Endothelial cell of umbilical vein (primary cell): ENCODE measurements around the gene RBM47. TPM values are rescaled to one million over a fixed set of nuclear protein-coding genes. Genes with fewer than 3 reads are reported as not detected.

Source experiments
- BruUV-seq: library from RNA; stranded (reverse); fragments of 400-500 nt; replicated peaks from 2 replicates; lab custom pipeline; 2021; lab: Mats Ljungman, UMichigan
- CTCF ChIA-PET: fragments of 300-600, 350-600 bp; sonication (Branson Sonifier 250); formaldehyde crosslinking; loops from one replicate; lab custom pipeline; 2021; ENCODE audit warnings: antibody characterized with exemption, inconsistent platforms; lab: Charles Lee
- POLR2A ChIA-PET: fragments of 300-600, 350-600 bp; sonication (Branson Sonifier 250); formaldehyde crosslinking; loops from one replicate; lab custom pipeline; 2021; ENCODE audit warnings: antibody characterized with exemption, inconsistent platforms; lab: Charles Lee
- DNase-seq: peaks from one replicate; pipeline ENCODE4 v3.0.0-alpha.2; 2011; ENCODE audit warnings: low read depth, low spot score
- FAIRE-seq: peaks from 2 replicates; lab custom pipeline; 2011; peaks lifted over from hg19 to GRCh38; lab: Jason Lieb, UNC
- H2AFZ ChIP-seq: 2 replicates; pipeline ENCODE4 v1.6.0; 2012; ENCODE audit warnings: low read depth, low read length, control low read depth, inconsistent platforms
- H3K27ac ChIP-seq: 2 replicates; pipeline ENCODE4 v1.5.1; 2011; ENCODE audit warnings: low read depth, mild to moderate bottlenecking, control low read depth, low read length, moderate library complexity; ENCODE audit not compliant: insufficient read depth
- H3K27me3 ChIP-seq, 2 experiments: 2 replicates each; pipeline versions ENCODE4 v1.6.0 to v1.6.1; 2011; ENCODE audit warnings: low read length in 2 of 2, mixed read lengths in 1 of 2; ENCODE audit not compliant: control insufficient read depth in 2 of 2, insufficient read depth in 2 of 2
- H3K36me3 ChIP-seq, 2 experiments: 2 replicates in 1 of 2; 3 replicates in 1 of 2; pipeline ENCODE4 v1.5.1; 2011; ENCODE audit warnings: low read length in 2 of 2, mild to moderate bottlenecking in 1 of 2, moderate library complexity in 1 of 2; ENCODE audit not compliant: control insufficient read depth in 2 of 2, insufficient read depth in 2 of 2; ENCODE audit errors: extremely low read depth in 1 of 2
- H3K4me1 ChIP-seq: 3 replicates; pipeline ENCODE4 v1.5.1; 2011; ENCODE audit warnings: mild to moderate bottlenecking, low read length; ENCODE audit not compliant: control insufficient read depth, insufficient read depth; ENCODE audit errors: extremely low read depth
- H3K4me2 ChIP-seq: 2 replicates; pipeline ENCODE4 v1.6.1; 2011; ENCODE audit warnings: low read length, control low read depth, mixed read lengths; ENCODE audit not compliant: insufficient read depth
- H3K4me3 ChIP-seq, 3 experiments: fragments of 200-600 bp in 1 of 3; sonication (generic), shearing (Covaris generic) in 1 of 3; replicated peaks in 1 of 3; 2 replicates each; pipeline ENCODE4 v1.5.1; 2011 to 2016; ENCODE audit warnings: control low read depth in 3 of 3, low read length in 3 of 3, mild to moderate bottlenecking in 2 of 3, inconsistent platforms in 1 of 3, low read depth in 1 of 3, moderate library complexity in 1 of 3; ENCODE audit not compliant: insufficient read depth in 1 of 3
- H3K79me2 ChIP-seq: 2 replicates; pipeline ENCODE4 v1.6.0; 2012; ENCODE audit warnings: low read length, inconsistent platforms; ENCODE audit not compliant: control insufficient read depth, insufficient read depth
- H3K9ac ChIP-seq: replicated peaks from 2 replicates; pipeline ENCODE3; 2011; ENCODE audit warnings: low read length, control low read depth; ENCODE audit not compliant: insufficient read depth; ENCODE audit errors: extremely low read depth
- H3K9me1 ChIP-seq: replicated peaks from 3 replicates; pipeline ENCODE4 v1.6.0; 2011; ENCODE audit warnings: mild to moderate bottlenecking, low read length; ENCODE audit not compliant: control insufficient read depth, insufficient read depth; ENCODE audit errors: extremely low read depth
- H3K9me3 ChIP-seq: replicated peaks from 2 replicates; pipeline ENCODE4 v1.5.1; 2012; ENCODE audit warnings: low read length, inconsistent platforms; ENCODE audit not compliant: control insufficient read depth, insufficient read depth
- H4K20me1 ChIP-seq: replicated peaks from 2 replicates; pipeline ENCODE3; 2011; ENCODE audit warnings: mild to moderate bottlenecking, low read length; ENCODE audit not compliant: control insufficient read depth, insufficient read depth; ENCODE audit errors: extremely low read depth
- EZH2 ChIP-seq: IDR thresholded peaks from 2 replicates; pipeline ENCODE4 v1.6.1; 2012; ENCODE audit warnings: borderline replicate concordance, low read depth, mild to moderate bottlenecking, moderate library complexity, low read length, inconsistent platforms; ENCODE audit not compliant: severe bottlenecking
- FOS ChIP-seq: IDR thresholded peaks from 2 replicates; pipeline ENCODE4 v1.6.1; 2011; ENCODE audit warnings: mild to moderate bottlenecking, low read length, moderate library complexity, borderline replicate concordance; ENCODE audit not compliant: insufficient read depth
- GATA2 ChIP-seq: IDR thresholded peaks from 2 replicates; pipeline ENCODE4 v1.7.0; 2011; ENCODE audit warnings: low read depth, mild to moderate bottlenecking, moderate library complexity, mixed read lengths, low read length; ENCODE audit not compliant: insufficient read length, insufficient read depth
- JUN ChIP-seq: IDR thresholded peaks from 2 replicates; pipeline ENCODE4 v1.6.1; 2011; ENCODE audit warnings: borderline replicate concordance, low read depth; ENCODE audit not compliant: insufficient read length, insufficient read depth
- MYC ChIP-seq: IDR thresholded peaks from one replicate; pipeline ENCODE4 v1.6.1; 2011; ENCODE audit warnings: mild to moderate bottlenecking, low read depth, low read length
- POLR2A ChIP-seq: IDR thresholded peaks from 2 replicates; pipeline ENCODE4 v1.6.1; 2012; ENCODE audit warnings: low read depth, mild to moderate bottlenecking, control low read depth, low read length
- POLR2AphosphoS5 ChIP-seq: IDR thresholded peaks from 2 replicates; pipeline ENCODE4 v1.6.1; 2012; ENCODE audit warnings: low read depth, mild to moderate bottlenecking, control low read depth, low read length, moderate library complexity; ENCODE audit not compliant: insufficient read depth
- dilution Hi-C: fragments of 300-500 bp; cut with MboI; formaldehyde crosslinking; loops from one replicate; pipeline ENCODE4 v1.15.0; 2019; ENCODE audit warnings: low sequenced_read_pairs; ENCODE audit not compliant: extremely low pct_ligation_motif_present
- intact Hi-C: fragments of 100-400 bp; cut with micrococcal nuclease; formaldehyde crosslinking; loops from one replicate; pipeline ENCODE4 v1.10.0; 2022
- polyA plus RNA-seq, 4 experiments: library from polyadenylated mRNA; depleted of rRNA in 3 of 4; stranded (reverse) in 3 of 4; unstranded in 1 of 4; fragments of >200 nt; gene quantifications; 2 replicates each; pipeline versions ENCODE4 v1.2.1 to v1.2.3, GENCODE V29; 2011 to 2012; ENCODE audit warnings: missing spikeins in 1 of 4
- total RNA-seq: library from RNA; stranded (reverse); gene quantifications from 2 replicates; pipeline ENCODE4 v1.2.3, GENCODE V29; 2021
- TF ChIP-seq, protein P1 (sequence below): IDR thresholded peaks from 2 replicates; pipeline ENCODE4 v1.6.1; 2011; ENCODE audit not compliant: insufficient read depth, insufficient read length
- TF ChIP-seq, protein P2 (sequence below), 2 donors: IDR thresholded peaks; 1 replicate in 1 of 2; 2 replicates in 1 of 2; pipeline ENCODE4 v1.5.1; 2011; ENCODE audit warnings: low read length in 2 of 2, mild to moderate bottlenecking in 2 of 2, moderate library complexity in 2 of 2, control low read depth in 1 of 2, inconsistent platforms in 1 of 2, low read depth in 1 of 2; ENCODE audit not compliant: insufficient read depth in 1 of 2; ENCODE audit errors: extremely low read depth in 1 of 2

Gene RBM47
- total and polyA plus RNA-seq, 2 donors (not counting 3 experiments of a cell fraction or from before 2014, with no cell fraction given), result not detected

DNA sequence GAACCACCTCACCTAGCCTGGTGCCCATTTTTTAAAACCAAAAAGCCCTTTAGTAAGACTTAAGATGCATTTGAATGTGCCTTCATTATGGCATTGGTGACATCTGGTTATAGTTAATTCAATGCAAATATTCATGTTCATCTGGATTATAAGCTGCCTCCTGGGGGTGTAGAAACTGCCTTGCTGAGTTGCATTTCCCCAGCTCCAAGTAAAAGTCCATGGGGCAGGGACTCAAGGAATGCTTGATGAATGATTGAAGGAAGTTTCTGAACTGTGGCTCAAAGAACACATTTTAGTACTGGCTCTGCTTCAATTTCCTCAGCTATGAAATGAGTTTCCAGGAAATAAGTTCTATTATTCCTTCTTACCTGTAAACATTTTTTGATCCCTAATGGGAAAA is 18.5 kb upstream of the RBM47 start:
- no peaks in the 10 kb centered on the region for H3K9me1 ChIP-seq
- no peak overlapping the region for H3K4me2 ChIP-seq
- DNase-seq, result no peak
- no peak for FAIRE-seq
- TF ChIP-seq JUN (no peak), MYC (no peak), EZH2 (no peak), GATA2 (no peak), POLR2A (no peak), FOS (no peak), POLR2AphosphoS5 (no peak)
- TF ChIP-seq, protein P1, sequence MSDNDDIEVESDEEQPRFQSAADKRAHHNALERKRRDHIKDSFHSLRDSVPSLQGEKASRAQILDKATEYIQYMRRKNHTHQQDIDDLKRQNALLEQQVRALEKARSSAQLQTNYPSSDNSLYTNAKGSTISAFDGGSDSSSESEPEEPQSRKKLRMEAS, result no peak
- TF ChIP-seq, protein P2, sequence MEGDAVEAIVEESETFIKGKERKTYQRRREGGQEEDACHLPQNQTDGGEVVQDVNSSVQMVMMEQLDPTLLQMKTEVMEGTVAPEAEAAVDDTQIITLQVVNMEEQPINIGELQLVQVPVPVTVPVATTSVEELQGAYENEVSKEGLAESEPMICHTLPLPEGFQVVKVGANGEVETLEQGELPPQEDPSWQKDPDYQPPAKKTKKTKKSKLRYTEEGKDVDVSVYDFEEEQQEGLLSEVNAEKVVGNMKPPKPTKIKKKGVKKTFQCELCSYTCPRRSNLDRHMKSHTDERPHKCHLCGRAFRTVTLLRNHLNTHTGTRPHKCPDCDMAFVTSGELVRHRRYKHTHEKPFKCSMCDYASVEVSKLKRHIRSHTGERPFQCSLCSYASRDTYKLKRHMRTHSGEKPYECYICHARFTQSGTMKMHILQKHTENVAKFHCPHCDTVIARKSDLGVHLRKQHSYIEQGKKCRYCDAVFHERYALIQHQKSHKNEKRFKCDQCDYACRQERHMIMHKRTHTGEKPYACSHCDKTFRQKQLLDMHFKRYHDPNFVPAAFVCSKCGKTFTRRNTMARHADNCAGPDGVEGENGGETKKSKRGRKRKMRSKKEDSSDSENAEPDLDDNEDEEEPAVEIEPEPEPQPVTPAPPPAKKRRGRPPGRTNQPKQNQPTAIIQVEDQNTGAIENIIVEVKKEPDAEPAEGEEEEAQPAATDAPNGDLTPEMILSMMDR (IDR thresholded peaks at IDR 0.05; ENCODE audit: extremely low read depth in 1 of 2, insufficient read depth in 1 of 2, low read depth in 1 of 2, low read length in 2 of 2), result no peak
- dilution Hi-C loops (no loop called here), intact Hi-C loops (no loop called here)
- H3K27me3 ChIP-seq, result peaks cover 0 to 4% of the 10 kb centered on the region in 2 experiments
- no peak overlapping the region for H3K27ac ChIP-seq
- H3K4me1 ChIP-seq, result no peaks in the 10 kb centered on the region
- H3K9ac ChIP-seq, result no peak overlapping the region
- H3K79me2 ChIP-seq, result no peaks in the 10 kb centered on the region
- no peaks in the 10 kb centered on the region for H4K20me1 ChIP-seq
- BruUV-seq, result no TSS peak
- no peaks in the 10 kb centered on the region for H3K36me3 ChIP-seq
- CTCF ChIA-PET, result interaction anchor here (1.4 kb wide), 1 partner anchor 10 kb away, joined by 3 read pairs; no protein-coding TSS in a partner anchor
- POLR2A ChIA-PET, result no interaction called here
- H3K9me3 ChIP-seq, result no peaks in the 10 kb centered on the region
- H2AFZ ChIP-seq, result no peak overlapping the region
- H3K4me3 ChIP-seq, result no peak overlapping the region
